DND-41 (cell line): ENCODE data around the gene SHANK3.

Source experiments
- CTCF ChIP-seq: IDR thresholded peaks from 2 replicates; pipeline ENCODE4 v1.5.1; 2012; ENCODE audit warnings: borderline replicate concordance, low read length, moderate library complexity, mild to moderate bottlenecking; ENCODE audit not compliant: poor library complexity, severe bottlenecking; ENCODE audit errors: extremely low read depth
- EZH2 ChIP-seq: IDR thresholded peaks from 3 replicates; pipeline ENCODE4 v1.6.1; 2012; ENCODE audit warnings: borderline replicate concordance, low read depth, mild to moderate bottlenecking, moderate library complexity, low read length, inconsistent platforms; ENCODE audit not compliant: severe bottlenecking

- TF ChIP-seq CTCF, result no peak
- no peak for TF ChIP-seq EZH2
Measured at GRCh38 chr22:50687829-50688228, 15.2 kb downstream of the SHANK3 start.
